HK-2 (cell line): ENCODE measurements around the gene EVA1C.
"Not testable (repeated sequence)": the region's sequence is repeated elsewhere in the genome, so short reads cannot be mapped to it uniquely, and the experiment has no call there.

ENCODE experiments used
- DNase-seq: peaks from one replicate; pipeline ENCODE4 v3.0.0-alpha.2; 2018; ENCODE audit not compliant: unreplicated experiment

EVA1C gene

DNA sequence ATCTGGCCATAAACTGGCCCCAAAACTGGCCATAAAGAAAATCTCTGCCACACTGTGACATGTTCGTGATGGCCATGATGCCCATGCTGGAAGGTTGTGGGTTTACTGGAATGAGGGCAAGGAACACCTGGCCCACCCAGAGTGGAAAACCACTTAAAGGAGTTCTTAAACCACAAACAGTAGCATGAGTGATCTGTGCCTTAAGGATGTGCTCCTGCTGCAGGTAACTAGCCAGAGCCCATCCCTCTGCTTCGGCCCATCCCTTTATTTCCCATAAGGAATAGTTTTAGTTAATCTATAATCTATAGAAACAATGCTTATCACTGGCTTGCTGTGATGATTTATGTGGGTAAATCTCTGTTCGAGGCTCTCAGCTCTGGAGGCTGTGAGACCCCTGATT, 50.1 kb downstream of the EVA1C start:
- DNase-seq, result not testable (repeated sequence)

DNA sequence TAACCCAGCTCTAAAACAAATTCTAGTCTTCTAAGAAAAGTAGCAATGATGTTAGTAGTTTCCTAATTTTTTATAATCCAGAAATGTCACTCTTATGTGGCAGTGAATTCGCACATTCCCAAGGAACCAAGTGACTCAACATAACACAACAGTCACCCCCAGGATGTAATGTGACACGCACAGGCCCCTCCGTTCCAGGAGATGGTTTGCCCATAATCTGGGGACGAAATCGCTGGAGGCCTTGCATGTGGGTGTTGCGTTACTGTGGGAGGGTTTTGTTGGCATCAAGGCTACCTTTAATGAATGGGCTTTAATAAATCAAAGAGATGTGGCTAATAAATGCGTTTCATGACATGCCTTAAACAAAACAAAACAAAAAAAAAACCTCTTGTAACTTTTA, 50.9 kb downstream of the EVA1C start:
- no peak for DNase-seq

DNA sequence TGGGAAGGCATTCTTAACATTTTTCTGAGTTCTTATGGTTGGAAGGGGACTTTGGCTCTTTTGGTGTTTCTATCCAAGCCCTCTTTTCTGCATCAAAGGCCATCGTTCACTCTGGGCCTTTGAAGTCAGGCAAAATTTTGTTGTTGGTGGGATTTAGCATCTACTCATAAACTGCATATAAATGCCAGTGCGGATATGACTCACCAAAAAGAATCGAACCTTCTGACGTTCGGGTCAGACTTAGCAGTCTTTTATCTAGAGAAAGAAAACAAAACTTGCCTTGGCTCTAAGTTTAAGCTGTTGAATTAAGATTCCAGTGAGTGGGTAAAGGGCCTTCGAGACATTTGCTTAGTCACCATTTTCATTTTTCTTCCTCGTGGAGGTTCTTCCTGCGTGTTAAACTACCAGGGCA, 51.4 kb downstream of the EVA1C start:
- DNase-seq, result no peak

DNA sequence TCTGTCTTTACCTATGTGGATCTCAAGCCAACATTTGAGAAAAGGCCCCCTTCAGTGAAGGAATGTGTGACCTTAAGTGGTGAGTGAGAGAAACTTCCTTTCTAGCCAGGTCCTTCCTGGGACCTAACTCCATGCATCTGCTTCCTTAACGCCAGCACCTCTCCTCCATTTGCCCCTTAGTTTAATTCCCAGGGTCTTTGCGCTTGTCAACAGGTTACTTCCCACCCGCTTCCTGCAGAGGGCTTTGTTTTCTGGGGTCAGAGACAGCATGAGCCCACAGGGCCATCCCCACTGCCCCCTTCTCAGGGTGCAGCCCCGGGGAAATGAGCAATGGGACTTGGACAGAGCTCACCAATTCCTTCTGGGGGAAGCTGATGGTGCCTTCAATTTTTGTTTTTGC, 54.8 kb downstream of the EVA1C start:
- DNase-seq, result no peak

DNA sequence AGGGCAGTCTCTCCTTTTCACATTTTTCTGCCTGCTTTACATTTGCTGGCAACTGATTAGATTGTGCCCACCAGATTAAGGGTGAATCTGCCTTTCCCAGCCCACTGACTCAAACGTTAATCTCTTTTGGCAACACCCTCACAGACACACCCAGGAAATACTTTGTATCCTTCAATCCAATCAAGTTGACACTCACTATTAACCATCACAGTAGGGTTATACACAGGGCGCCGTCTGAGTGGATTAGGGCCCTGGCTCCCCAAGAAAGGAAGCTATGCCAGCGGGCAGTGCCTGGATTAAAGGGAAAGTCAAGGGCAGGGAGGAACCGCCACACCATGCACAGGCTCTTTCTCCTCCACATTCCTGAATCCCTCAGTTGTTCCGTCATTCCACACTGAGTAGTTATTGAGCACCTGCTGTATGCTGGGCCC, 56.2 kb downstream of the EVA1C start:
- DNase-seq, result no peak

DNA sequence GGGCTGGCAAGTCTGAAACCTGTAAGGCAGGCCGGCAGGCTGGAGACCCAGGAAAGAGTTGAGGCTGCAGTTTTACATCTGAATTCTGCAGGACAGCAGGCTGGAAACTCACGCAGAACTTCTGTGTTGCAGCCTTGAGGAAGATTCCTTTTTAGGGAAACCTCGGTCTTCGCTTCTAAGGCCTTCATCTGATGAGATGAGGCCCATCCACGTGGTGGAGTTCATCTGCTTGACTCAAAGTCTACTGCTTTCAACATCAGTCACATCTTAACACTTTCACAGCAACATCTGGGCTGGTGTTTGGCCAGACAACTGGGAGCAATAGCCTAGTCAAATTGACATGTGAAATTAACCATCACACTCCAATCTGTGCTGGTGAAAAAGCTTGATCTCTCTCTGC, 57.1 kb downstream of the EVA1C start:
- DNase-seq, result no peak

DNA sequence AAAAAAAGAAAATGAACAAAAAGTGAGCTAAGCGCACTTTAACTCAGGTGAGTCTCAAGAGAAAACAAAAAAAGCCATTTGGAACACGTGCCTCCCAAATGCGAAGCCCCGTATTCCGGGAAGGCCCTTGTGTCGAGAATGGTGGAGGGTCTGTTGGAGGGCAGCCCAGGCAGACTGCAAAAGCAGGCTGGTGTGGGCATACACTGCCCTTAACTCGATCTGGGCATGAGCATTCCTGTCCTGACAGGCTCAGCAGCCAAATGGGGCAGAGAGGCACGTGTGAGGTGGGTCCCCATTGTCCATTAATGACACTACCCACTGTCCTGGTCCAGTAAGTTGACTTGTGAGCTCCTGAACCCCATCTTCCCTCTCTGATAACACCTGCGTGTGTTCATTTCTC, 57.7 kb downstream of the EVA1C start:
- DNase-seq, result no peak

DNA sequence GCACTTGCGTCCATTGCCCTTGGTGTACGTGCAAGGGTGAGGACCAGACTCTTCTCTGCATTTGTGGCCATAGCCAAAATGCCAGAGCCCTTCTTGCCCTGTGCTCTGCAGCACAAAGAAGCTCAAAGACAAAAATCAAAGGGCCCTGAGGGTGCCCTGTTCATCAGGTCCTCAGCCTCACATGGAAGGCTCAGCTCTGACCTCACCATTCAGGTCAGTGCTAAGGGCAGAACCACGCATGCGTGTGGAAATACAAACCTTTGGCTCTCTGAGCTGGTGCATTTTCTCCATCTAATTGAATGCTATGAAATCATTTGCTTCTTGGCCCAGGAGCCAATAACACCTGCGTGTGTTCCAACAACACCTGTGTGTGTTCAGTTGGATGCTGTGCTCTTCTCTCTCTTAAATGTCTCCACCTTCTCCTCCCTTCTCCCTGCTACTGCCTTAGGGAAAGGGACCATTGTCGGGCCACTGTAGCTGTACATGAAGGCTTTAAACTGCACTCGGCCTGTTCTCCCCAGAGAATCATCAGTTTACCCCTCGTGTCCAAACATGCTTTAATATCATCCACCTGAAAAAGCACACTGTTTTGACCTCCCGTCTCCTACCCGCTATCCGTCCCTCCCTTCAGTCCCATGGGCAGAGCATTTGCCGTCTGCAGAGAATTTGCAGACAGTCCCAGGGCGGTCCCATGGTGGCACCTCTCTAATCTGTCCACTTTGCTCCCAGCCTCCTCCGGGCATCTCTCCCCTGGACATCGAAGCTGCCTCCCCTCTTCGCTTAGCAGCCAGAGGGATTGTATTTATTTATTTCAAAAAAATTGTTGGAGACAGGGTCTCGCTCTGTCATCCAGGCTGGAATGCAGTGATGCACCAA, 60.6 kb downstream of the EVA1C start:
- no peak for DNase-seq

DNA sequence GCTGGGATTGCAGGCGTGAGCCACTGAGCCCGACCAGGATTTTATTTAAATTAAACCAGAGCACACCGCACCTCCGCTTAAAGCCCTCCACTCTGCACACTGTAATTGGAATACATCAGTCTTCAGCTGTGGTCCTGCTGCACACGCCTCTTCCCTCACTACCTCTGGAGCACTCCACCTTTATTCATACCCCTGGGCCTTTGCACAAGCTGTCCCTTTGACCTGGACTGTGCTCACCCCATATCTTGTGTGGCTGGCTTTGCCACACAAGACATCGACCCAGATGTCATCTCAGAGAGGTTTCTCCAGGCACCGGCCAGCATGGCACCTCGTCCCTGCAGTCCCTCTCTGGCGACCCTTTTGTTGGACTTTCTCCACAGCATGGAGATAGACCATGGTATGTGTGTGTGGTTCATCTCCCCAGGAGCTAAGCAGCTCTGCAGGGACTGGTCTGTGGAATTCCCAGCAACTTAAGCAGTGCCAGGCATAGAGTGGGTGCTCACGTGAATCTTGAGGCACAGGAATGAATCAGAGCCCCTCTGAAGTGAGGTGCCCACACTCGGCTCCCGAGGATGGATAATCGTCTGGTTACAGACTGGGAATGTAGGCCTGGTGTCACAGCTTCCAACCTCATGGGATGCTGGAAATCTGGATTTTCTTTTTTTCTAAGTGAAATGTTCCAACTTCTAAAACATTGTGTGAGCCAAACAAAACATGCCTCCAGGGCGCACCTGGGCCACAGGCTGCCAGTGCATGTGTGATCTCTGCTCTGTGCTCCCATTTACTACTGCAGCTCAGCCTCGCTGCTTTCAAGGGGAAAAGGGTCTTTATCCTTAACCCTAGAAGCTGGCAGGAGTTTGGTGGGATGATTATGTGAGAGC, 61.9 kb downstream of the EVA1C start:
- no peak for DNase-seq

DNA sequence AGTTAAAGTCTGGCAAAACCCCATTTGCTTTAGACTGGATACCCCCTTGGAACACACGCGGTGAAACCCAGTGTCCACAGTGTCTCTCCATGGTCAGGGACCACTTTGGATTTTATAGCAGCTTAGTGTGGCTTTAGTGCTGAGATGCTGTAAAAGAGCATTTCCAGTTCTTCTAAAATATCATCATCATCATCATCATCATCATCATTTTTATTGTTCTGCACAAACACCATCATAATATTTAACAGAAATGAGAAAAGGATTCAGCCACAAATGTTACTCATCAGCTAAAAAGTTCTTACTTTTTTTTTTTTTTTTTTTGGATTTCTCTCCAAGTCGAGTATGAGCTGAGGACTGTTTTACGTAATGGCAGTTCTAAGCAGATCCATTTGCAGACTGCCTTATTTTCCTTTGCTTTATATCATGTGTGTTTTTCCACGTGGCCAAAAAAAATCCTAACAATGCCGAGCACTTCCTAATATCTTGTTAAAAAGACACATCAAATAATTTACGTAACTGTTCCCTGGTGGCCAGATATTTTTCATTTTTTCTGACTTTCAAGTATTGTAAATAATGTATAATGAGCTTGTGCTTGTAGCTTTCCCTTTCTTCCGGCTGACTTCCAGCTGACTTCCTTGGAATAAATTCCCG, 62.8 kb downstream of the EVA1C start:
- no peak for DNase-seq

DNA sequence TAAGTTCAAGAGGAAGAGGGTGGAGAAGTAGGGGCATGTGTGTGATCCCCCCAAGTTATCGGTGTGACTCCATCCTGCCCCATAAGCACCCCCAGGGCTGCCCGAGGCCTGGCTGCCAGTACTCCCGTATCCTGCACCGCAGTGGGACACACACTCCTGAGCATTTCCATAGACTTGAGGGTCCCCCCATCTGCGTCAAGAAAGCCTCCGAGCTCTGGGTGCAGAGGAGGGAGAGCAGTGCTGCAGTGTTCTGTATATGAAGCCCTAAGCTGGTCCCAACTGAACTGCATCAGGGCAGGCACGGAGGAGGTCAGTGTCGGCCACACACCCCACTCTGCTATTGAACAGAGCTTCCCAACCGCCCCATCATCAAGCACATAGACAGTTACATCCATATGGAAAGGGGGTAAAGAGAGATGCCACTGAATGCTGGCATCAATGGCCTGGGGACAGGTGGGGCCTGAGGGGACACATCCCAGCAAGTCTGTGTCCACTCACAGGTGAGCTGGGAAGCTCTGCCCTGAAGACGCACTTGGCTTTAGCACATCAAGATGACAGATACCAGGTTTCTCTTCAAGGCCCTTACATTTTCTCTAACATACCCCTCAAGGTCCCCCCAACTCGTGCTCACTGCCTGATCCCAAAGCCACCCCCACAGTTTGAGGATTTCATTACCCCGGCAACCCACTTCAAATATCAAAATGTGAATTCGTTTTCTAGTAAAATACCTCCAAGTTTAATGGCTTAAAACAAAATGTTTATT, 64.3 kb downstream of the EVA1C start:
- DNase-seq, result no peak

DNA sequence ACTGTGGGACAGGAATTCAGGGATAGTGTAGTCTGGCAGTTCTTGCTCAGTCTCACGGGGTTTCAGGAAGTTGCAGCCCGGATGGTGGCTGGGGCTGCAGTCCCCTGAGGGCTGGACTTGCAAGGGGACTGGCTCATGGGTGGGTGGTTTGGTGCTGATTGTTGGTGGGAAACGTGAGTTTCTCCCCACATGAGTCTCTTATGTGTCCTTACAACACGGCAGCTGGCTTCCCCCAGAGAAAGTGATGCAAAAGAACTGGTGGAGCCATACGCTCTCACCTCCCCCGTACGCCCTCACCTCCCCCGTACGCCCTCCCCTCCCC, 64.9 kb downstream of the EVA1C start:
- DNase-seq, result no peak

DNA sequence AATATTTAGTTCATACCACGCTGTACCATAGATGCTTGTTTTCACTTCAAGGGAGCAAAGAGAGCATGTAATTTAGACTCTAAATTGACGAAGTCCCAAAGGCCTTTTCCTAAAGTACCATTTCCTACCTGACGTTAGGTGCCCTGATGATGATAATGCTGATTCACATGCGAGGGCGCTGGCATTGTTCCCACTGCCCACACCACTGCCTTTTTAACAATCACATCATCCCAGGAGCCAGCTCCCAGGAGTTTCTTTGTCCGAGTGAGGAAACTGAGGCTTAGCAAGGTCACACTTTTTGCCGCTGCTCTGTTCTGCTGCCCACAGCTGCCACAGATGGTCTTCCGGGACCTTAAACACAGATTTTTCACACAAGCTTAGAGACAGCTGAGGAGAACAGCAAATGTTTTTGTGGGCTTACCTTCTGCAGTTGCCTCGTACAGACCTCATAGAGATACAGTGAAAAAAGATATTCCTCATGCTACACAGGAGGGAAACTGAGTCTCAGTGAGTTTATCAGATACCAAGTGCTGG, 69.4 kb downstream of the EVA1C start:
- no peak for DNase-seq

DNA sequence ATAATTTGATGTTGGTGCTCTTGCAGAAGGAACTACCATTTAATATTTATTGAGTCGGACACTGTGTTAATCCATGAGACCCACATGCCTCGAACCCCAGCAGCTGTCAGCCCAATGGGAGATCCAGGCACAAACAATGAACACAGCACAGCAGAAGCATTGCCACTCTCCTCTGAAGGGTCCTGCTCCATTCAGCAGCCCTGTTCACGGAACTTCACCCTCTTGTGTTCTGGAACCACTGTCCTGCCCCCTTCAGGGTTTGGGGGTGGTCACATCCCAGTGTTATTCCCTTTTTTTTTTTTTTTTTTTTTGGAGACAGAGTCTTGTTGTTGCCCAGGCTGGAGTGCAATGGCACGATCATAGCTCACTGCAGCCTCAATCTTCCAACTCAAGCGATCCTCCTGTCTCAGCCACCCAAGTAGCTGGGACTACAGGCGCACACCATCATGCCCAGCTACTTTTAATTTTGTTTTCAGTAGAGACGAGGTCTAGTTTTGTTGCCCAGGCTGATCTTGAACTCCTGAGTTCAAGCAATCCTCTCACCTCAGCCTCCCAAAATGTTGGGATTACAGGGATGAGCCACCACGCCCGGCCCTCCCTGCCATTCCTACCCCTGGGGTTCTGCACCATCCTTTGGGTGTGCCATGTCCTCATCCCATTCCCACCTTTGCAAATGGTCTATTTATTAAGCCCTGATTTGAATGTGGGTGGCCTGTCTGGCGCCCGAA, 70.2 kb downstream of the EVA1C start:
- DNase-seq, result no peak

DNA sequence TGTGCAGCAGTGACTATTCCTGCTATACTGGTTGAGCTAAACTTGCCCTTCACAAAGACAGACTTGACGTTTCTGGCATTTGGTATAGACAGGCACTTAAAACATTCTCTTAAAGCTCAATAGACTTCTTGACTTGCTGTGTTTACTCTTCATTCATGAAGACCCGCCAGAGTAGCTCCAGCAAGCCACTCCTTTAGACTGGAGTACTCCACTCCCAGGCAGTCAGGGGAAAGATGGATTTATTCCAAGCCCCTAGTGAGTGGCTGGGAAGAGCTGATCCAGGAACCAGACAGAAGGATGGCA, 70.7 kb downstream of the EVA1C start:
- DNase-seq, result no peak

DNA sequence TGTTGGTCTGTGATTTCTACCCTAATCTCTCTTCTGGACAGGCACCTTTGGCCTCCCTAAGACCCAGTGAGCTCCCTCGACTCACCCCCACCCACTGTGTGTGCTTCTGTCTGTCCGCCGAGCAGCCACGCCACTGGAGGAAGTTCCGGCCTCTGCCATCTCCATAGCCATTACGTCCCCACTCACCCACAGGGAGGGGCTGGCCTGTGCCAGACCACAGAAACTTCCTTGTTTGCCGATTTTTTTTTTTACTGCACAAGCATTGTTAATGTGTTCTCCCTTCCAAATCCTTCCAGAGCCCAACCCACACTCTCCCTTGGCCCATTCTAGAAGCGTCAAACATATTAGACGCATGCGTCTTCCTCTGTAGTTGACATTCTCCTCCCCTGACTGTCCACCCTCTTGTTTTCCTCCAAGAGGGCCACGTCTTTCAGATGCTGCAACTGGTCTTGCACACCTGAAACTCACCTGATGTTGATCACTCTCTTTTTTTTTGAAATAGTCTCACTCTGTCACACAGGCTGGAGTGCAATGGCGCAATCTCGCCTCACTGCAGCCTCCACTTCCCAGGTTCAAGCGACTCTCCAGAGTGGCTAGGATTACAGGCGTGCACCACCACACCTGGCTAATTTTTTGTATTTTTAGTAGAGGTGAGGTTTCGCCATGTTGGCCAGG, 72.3 kb downstream of the EVA1C start:
- no peak for DNase-seq

DNA sequence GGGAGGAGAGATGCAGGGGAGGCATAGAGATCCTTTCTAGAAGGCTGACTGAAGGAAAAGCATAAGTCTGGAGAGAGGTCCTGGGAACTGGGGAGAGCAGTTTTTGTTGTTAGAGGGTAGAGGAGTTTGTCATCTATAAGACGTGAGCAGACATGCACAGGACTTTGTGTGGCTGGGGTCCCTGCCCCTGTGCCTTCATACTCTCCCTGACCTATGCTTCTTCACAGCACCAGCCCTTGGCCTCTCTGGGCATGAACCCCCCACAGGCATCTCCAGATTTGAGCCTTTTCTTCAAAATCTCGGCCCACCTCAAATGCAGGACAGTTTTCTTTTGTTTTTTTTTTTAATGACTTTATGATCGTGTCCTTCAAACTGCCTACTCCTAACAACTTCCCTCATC, 79.9 kb downstream of the EVA1C start:
- no peak for DNase-seq

DNA sequence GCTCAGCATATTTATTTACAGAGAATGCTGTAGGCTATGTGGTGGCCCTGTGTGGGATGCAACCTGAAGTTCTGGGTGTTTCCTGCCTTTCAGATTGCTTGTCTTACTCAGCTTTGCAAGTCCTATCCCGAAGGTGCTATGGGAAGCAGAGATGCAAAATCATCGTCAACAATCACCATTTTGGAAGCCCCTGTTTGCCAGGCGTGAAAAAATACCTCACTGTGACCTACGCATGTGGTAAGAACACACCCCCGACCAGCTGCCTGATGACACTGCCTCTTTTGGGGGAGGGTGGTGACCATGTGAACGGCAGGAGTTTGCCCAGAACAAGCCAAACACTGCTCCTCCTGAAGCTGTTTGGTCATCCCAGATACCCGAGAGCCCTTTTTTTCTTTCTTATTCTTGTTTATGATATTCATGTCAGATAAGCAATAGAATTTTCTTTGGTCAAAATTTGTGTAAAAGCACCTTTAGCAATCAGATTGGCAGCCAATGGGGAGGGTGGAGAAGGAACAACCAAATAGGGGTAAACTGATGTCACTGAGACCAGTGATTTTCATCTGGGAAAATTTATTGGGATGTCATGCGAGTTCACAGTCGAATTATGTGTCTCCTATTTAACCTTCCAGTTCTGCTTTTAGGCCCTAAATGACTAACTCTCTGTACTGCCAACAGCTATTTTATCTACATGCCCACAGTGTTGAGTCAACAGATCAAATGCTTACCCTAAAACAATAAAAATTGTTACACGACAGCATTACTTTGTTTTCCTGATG, 82.6 kb downstream of the EVA1C start:
- DNase-seq, result no peak

DNA sequence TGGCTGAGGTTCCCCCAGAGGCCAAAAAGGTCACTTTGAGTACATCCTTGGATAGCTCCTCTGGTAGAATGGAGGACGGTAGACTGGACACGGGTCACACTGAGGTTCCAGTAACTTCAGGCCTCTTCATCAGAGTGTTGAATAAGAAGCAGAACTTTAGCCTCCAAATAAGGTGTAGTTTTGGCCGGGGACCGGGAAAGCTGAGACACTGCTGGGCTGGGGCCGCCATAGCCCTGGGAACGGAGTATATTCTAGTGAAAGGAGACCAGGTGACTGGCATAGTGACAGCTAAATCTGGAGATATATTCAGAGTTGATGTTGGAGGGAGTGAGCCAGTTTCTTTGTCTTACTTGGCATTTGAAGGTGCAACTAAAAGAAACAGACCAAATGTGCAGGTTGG, 84.1 kb downstream of the EVA1C start:
- DNase-seq, result no peak
